T-helper 17 cell (primary cell): ENCODE data around the gene RASSF3. TPM values are rescaled to one million over a fixed set of nuclear protein-coding genes. Genes with fewer than 3 reads are reported as not detected.

Source experiments
- ATAC-seq: fragments of 150-1000 bp; cut with Tn5 transposase; 2 replicates; pipeline ENCODE4 v1.10.0; 2021; ENCODE audit warnings: mild to moderate bottlenecking, moderate library complexity
- DNase-seq, 3 donors: peaks; one replicate each; pipeline versions ENCODE4 v3.0.0 to v3.0.0-alpha.2; 2020 to 2021
- H3K9me3 ChIP-seq: one replicate; pipeline ENCODE4 v1.7.0; 2013; ENCODE audit warnings: low read length, mild to moderate bottlenecking; ENCODE audit not compliant: control insufficient read depth, poor library complexity, severe bottlenecking
- H3K27ac Mint-ChIP-seq: one replicate; pipeline ENCODE4 v1.8.0; 2022; ENCODE audit warnings: mild to moderate bottlenecking, moderate library complexity, mixed read lengths
- H3K27me3 Mint-ChIP-seq: one replicate; pipeline ENCODE4 v1.8.0; 2022; ENCODE audit warnings: mixed read lengths
- H3K36me3 Mint-ChIP-seq: one replicate; pipeline ENCODE4 v1.8.0; 2022; ENCODE audit warnings: low read depth, mixed read lengths
- H3K4me1 Mint-ChIP-seq: one replicate; pipeline ENCODE4 v1.8.0; 2022; ENCODE audit warnings: mild to moderate bottlenecking, mixed read lengths
- H3K4me3 Mint-ChIP-seq: one replicate; pipeline ENCODE4 v1.8.0; 2022; ENCODE audit warnings: mild to moderate bottlenecking, moderate library complexity, mixed read lengths
- total RNA-seq, 4 donors: library from RNA in 2 of 4; stranded (reverse) in 2 of 4; gene quantifications; one replicate each; pipeline ENCODE4 v1.2.3 and lab custom pipeline; 2022 to 2026

The RASSF3 gene
- total RNA-seq: 100 to 1,000 TPM; 114 to 116 TPM
- 121 to 160 reads per million in 2 donors for total RNA-seq (lab: John Stamatoyannopoulos, UW)

GRCh38 chr12:64610079-64610659 is at the start of gene RASSF3:
TSS of gene RASSF3 (plus strand) at chr12:64610495. CDS start at chr12:64610633, 138 bp downstream.
- ATAC-seq (peak; percentile 62), DNase-seq (peak; percentile 45 to 85 (median 81))
- no peaks in the 10 kb centered on the region for H3K9me3 ChIP-seq
- H3K27ac Mint-ChIP-seq: peak within 1 kb of the TSS; percentile 97
- peaks cover 38% of the 10 kb centered on the region for H3K4me1 Mint-ChIP-seq
- H3K36me3 Mint-ChIP-seq: peaks cover 4% of the 10 kb centered on the region
- no peaks in the 10 kb centered on the region for H3K27me3 Mint-ChIP-seq
- peak within 1 kb of the TSS; percentile 97 for H3K4me3 Mint-ChIP-seq

DNA sequence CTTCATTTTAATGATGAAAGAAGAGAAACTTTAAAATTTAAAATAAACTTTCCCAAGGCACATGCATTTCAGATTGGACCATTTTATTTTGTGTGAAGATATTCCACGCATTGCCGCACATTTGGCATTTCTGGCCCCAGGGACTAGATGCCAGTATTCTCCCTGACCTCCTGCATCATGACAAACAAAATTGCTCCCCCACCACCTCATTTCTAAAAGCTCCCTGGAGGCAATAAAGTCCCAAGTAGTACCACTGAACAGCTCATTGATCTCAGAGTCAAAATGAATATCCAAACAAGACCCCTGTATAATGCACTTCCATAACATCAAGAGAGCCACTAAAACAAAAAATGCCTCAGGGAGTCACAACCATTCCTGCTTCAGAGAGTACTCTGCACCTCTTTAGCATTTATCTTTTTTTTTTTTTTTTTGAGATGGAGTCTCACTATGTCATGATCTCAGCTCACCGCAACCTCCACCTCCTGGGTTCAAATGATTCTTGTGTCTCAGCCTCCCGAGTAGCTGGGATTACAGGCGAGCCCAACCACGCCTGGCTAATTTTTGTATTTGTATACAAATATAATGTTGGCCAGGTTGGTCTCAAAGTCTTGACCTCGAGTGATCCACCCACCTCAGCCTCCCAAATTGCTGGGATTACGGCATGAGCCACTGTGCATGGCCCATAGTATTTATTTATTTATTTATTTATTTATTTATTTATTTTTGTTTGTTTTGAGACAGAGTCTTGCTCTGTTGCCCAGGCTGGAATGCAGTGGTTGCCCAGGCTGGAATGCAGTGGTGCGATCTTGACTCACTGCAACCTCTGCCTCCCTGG is 48.8 kb upstream of the RASSF3 start:
- H3K27me3 Mint-ChIP-seq: peaks cover 5% of the 10 kb centered on the region
- no peak overlapping the region for H3K4me3 Mint-ChIP-seq
- peaks cover 22% of the 10 kb centered on the region for H3K4me1 Mint-ChIP-seq
- peaks cover 4% of the 10 kb centered on the region for H3K36me3 Mint-ChIP-seq
- ATAC-seq (no peak), DNase-seq (no peak)
- no peaks in the 10 kb centered on the region for H3K9me3 ChIP-seq
- peak overlapping the region; percentile 81 for H3K27ac Mint-ChIP-seq

DNA sequence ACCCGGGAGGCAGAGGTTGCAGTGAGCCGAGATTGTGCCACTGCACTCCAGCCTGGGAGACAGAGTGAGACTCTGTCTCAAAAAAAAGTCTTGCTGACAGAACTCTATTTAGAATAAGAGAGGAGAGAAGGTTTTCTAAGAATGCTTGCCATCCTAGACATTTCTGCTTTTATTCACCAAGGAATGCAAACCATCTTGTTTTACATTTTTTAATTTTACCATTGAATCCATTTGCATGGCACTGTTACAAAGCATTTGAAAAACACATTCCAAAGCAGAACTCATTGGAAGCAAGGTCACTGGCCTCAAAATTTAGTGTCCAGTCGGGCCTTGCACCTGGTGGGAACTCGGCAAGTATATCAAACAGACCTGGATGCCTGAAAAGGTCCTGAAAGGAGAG is 44.2 kb upstream of the RASSF3 start:
- H3K9me3 ChIP-seq: no peaks in the 10 kb centered on the region
- Mint-ChIP-seq H3K36me3 (peaks cover 4% of the 10 kb centered on the region), H3K4me3 (no peak overlapping the region), H3K27ac (no peak overlapping the region), H3K27me3 (peaks cover 5% of the 10 kb centered on the region), H3K4me1 (peaks cover 29% of the 10 kb centered on the region)
- DNase-seq: no peak
- no peak for ATAC-seq

DNA sequence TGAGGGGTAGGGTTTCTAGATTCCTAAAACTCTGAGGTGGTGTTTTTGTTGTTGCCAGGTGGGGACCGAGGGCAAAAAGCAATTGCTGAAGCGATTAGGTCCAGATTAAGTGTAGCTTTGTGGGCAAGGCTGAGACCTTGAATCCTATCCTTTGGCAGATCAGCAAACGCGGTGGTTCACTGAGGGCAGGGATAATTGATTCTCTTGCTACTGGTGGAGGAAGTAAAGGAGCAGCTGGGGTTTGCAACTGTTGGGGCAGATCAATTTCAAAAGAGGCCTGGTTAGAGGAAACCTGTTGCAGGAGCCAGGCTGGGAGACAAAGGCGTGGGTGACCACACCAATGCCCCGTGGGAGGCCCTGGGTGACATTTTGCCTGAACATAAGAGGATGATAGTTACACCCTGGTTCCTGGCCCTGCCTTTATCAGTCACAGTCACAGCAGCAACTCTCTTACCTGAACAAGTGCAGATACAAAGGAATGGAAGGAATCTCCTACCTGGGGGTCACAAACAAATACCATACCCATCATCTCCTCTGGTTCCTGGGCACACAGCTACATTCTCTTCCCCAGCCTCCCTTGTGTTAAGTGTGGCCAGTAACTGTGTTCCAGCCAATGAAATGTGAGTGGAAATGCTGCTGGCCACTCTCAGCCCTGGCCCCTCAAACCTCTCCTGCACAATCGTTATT is 43.3 kb upstream of the RASSF3 start:
- no peak for DNase-seq
- Mint-ChIP-seq H3K4me1 (peaks cover 29% of the 10 kb centered on the region), H3K4me3 (no peak overlapping the region), H3K27ac (no peak overlapping the region), H3K27me3 (peaks cover 5% of the 10 kb centered on the region), H3K36me3 (peaks cover 4% of the 10 kb centered on the region)
- no peak for ATAC-seq
- H3K9me3 ChIP-seq: no peaks in the 10 kb centered on the region

DNA sequence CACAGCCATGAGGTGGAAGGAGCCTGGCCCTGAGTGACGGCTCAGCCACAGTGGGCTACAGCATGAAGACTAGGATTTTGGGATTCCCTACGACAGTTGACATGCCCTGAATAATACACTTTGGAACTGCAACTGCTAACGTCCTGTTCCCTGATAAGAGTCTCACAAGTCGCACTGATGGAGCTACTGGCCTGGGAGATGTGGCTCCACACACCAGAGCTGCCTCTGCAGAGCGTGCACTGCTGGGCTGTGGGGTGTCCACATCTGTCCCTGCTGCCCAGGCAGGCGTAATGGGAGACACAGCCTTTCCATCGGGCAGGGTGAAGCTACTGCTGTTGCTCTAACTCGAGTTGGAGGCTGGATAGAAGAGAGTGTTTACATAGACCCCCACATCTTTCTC is 42.7 kb upstream of the RASSF3 start:
- Mint-ChIP-seq H3K27me3 (peaks cover 5% of the 10 kb centered on the region), H3K36me3 (peaks cover 4% of the 10 kb centered on the region), H3K27ac (peak overlapping the region; percentile 85), H3K4me3 (no peak overlapping the region), H3K4me1 (peaks cover 29% of the 10 kb centered on the region)
- ATAC-seq (no peak), DNase-seq (no peak)
- H3K9me3 ChIP-seq: no peaks in the 10 kb centered on the region

DNA sequence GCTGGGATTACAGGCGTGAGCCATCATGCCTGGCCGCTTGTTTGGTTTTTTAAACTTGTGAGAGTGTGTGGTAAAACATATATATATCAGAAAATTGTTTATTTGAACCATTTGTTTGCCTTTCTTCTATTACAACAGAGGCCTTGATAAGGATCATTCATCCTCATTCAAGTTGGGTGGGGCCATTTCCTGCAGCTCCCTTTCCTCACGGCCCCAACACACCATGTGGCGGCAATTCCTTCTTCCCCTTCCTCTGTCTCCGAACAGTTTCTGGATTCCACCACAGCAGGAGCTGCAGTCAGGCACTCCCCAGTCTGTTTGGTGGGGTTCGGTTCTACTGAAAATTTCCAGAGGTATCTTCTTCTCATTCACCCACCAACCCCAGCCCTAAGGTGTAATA is 42.0 kb upstream of the RASSF3 start:
- Mint-ChIP-seq H3K36me3 (peaks cover 4% of the 10 kb centered on the region), H3K4me3 (peak overlapping the region; percentile 37), H3K27me3 (peaks cover 5% of the 10 kb centered on the region), H3K4me1 (peaks cover 26% of the 10 kb centered on the region), H3K27ac (peak overlapping the region; percentile 85)
- H3K9me3 ChIP-seq: no peaks in the 10 kb centered on the region
- no peak for DNase-seq
- no peak for ATAC-seq

GRCh38 chr12:64569923-64570691 is 40.2 kb upstream of the RASSF3 start:
- peaks cover 24% of the 10 kb centered on the region for H3K4me1 Mint-ChIP-seq
- H3K27me3 Mint-ChIP-seq: no peaks in the 10 kb centered on the region
- ATAC-seq: no peak
- no peak for DNase-seq
- H3K4me3 Mint-ChIP-seq: no peak overlapping the region
- peak overlapping the region; percentile 75 for H3K27ac Mint-ChIP-seq
- H3K36me3 Mint-ChIP-seq: no peaks in the 10 kb centered on the region
- H3K9me3 ChIP-seq: no peaks in the 10 kb centered on the region

GRCh38 chr12:64571411-64571810 is 38.9 kb upstream of the RASSF3 start:
- H3K9me3 ChIP-seq: no peaks in the 10 kb centered on the region
- Mint-ChIP-seq H3K27ac (peak overlapping the region; percentile 75), H3K36me3 (no peaks in the 10 kb centered on the region), H3K4me3 (no peak overlapping the region), H3K4me1 (peaks cover 22% of the 10 kb centered on the region), H3K27me3 (no peaks in the 10 kb centered on the region)
- DNase-seq: no peak
- no peak for ATAC-seq

- H3K9me3 ChIP-seq: no peaks in the 10 kb centered on the region
- Mint-ChIP-seq H3K36me3 (no peaks in the 10 kb centered on the region), H3K4me1 (peaks cover 19% of the 10 kb centered on the region), H3K4me3 (no peak overlapping the region), H3K27me3 (no peaks in the 10 kb centered on the region), H3K27ac (no peak overlapping the region)
- ATAC-seq: no peak
- DNase-seq: no peak
These were observed 38.1 kb upstream of the RASSF3 start for GRCh38 chr12:64572241-64572640.

GRCh38 chr12:64574837-64575236 is 35.5 kb upstream of the RASSF3 start:
- H3K36me3 Mint-ChIP-seq: no peaks in the 10 kb centered on the region
- ATAC-seq (no peak), DNase-seq (no peak)
- no peaks in the 10 kb centered on the region for H3K9me3 ChIP-seq
- H3K4me3 Mint-ChIP-seq: no peak overlapping the region
- H3K4me1 Mint-ChIP-seq: peaks cover 4% of the 10 kb centered on the region
- H3K27me3 Mint-ChIP-seq: no peaks in the 10 kb centered on the region
- H3K27ac Mint-ChIP-seq: no peak overlapping the region

GRCh38 chr12:64577046-64577445 is 33.2 kb upstream of the RASSF3 start:
- H3K36me3 Mint-ChIP-seq: no peaks in the 10 kb centered on the region
- H3K4me3 Mint-ChIP-seq: no peak overlapping the region
- H3K27ac Mint-ChIP-seq: no peak overlapping the region

DNA sequence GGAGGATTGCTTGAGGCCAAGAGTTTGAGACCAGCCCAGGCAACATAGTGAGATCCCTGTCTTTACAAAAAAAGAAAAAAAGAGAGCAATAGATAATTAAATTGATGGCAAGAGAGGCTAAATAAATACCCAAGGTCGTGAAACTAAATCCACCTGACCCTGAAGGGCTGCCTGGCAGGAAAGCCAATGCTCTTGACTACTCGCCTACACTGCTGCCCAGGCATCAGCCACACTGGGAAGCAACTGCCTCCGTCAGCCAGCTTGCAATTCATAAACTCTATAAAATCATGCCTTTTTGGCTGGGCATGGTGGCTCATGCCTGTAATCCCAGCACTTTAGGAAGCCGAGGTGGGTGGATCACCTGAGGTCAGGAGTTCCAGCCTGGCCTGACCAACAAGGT is 31.7 kb upstream of the RASSF3 start:
- Mint-ChIP-seq H3K4me3 (no peak overlapping the region), H3K36me3 (no peaks in the 10 kb centered on the region), H3K27ac (no peak overlapping the region), H3K4me1 (peaks cover 10% of the 10 kb centered on the region), H3K27me3 (no peaks in the 10 kb centered on the region)
- ATAC-seq (no peak), DNase-seq (no peak)
- no peaks in the 10 kb centered on the region for H3K9me3 ChIP-seq

More at GRCh38 chr12:64577046-64577445, 33.2 kb upstream of the RASSF3 start:
- Mint-ChIP-seq H3K4me1 (no peaks in the 10 kb centered on the region), H3K27me3 (no peaks in the 10 kb centered on the region)
- no peaks in the 10 kb centered on the region for H3K9me3 ChIP-seq
- ATAC-seq (no peak), DNase-seq (no peak)

- peak overlapping the region; percentile 34 for H3K27ac Mint-ChIP-seq
- ATAC-seq (no peak), DNase-seq (no peak)
- H3K9me3 ChIP-seq: no peaks in the 10 kb centered on the region
- no peaks in the 10 kb centered on the region for H3K27me3 Mint-ChIP-seq
- no peak overlapping the region for H3K4me3 Mint-ChIP-seq
- peaks cover 23% of the 10 kb centered on the region for H3K4me1 Mint-ChIP-seq
- H3K36me3 Mint-ChIP-seq: no peaks in the 10 kb centered on the region
These were observed 29.6 kb upstream of the RASSF3 start for GRCh38 chr12:64580681-64581080.
